ENCODE data around the gene THSD4.

GRCh38 chr15:71290881-71291635 is 175.8 kb downstream of the THSD4 start:
- TF ChIP-seq CTCF (conservative IDR thresholded peaks at IDR 0.05; ENCODE audit: low read length) (no peak), EZH2phosphoT487 (IDR thresholded peaks at IDR 0.05; ENCODE audit: borderline replicate concordance, low read depth, low read length) (no peak)
